Measurements from ENCODE around the gene ZNF286A. TPM values are rescaled to one million over a fixed set of nuclear protein-coding genes. Genes with fewer than 3 reads are reported as not detected.
A peak's percentile ranks its signal among the peaks of the same experiment; 100 is the strongest.
"Not testable (repeated sequence)": the region's sequence is repeated elsewhere in the genome, so short reads cannot be mapped to it uniquely, and the experiment has no call there.

ZNF286A gene
- 35.7 and 52.4 TPM in 2 replicates for total RNA-seq

DNA sequence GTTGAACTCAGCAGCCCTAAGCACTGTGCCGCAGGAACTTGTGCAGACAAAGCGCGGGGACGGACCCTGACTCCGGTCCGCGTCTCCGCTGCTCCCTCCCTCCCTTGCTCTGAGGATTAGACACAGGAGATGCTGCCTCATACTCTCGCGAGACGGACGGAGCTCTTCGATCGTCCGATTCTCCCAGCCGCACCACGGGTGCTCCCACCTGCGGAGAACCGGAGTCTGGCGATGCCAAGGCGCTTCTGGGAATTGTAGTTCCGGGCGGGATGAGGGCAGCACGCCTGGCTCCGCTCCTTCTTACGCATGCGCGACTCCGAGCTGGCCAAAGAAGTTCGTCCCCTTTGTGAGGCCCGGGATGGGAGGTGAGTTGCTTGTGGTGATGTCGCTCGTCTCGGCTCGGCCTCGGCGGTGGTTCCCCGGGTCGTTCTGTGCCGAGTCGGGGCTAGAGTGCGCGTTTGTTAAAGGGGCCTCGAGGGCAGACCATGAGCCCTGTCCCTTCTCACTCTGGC is at the start of gene ZNF286A:
ZNF286A (plus strand) TSS at position 340 of the 512 bp plus-strand sequence. CDS start 578 bp downstream, outside the sequence.
- peak; percentile 75 for DNase-seq (ENCODE audit: low read depth)
- H3K4me3 ChIP-seq (ENCODE audit: low read depth, low read length), result peak within 1 kb of the TSS; percentile 57

GRCh38 chr17:15649861-15650421 is 49.6 kb upstream of the ZNF286A start:
- H3K4me3 ChIP-seq (ENCODE audit: low read depth, low read length), result peak overlapping the region; percentile 73
- DNase-seq (ENCODE audit: low read depth), result no peak
- TF ChIP-seq, protein P1, sequence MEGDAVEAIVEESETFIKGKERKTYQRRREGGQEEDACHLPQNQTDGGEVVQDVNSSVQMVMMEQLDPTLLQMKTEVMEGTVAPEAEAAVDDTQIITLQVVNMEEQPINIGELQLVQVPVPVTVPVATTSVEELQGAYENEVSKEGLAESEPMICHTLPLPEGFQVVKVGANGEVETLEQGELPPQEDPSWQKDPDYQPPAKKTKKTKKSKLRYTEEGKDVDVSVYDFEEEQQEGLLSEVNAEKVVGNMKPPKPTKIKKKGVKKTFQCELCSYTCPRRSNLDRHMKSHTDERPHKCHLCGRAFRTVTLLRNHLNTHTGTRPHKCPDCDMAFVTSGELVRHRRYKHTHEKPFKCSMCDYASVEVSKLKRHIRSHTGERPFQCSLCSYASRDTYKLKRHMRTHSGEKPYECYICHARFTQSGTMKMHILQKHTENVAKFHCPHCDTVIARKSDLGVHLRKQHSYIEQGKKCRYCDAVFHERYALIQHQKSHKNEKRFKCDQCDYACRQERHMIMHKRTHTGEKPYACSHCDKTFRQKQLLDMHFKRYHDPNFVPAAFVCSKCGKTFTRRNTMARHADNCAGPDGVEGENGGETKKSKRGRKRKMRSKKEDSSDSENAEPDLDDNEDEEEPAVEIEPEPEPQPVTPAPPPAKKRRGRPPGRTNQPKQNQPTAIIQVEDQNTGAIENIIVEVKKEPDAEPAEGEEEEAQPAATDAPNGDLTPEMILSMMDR (conservative IDR thresholded peaks at IDR 0.05; ENCODE audit: low read depth, low read length), result no peak

DNA sequence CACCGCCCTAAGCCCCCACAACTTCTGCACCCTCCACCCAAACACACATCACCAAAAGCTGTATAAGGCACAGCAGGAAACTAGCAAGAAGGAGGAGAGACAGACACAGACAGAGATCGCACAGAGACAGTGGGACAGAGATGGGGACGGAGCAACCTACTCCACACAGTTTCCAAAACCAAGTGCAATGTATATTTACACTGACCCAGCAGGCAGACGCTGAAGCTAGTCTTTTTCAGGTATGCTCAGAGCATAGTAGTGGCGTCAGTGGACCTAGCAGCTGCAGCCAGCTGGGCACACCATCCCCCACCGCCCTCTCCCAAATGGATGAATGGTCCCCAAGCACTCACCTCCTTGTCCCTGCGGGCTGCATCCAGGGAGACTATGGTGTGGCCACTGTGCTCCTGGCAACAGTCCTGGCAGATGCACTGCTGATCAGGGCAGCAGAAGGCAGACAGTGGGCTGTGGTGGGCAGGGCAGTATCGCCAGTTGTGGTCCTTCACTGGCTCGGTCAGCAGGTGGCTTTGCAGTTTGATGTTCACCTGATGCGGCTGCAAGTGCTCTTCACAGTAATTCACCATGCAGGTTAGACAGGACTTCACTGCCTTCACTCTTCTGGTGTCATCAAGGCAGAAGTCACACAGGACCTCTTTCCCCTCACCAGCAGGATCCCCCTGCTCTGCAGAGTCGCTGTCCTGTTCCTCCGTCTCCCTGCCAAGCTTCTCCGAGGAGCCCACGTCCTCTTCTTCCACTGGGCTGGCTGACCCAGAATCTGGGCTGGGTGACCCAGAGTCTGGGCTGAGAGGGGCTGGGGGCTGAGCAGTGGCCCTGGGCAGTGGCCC is 48.6 kb upstream of the ZNF286A start:
- no peak for DNase-seq (ENCODE audit: low read depth)
- TF ChIP-seq, protein P1 (conservative IDR thresholded peaks at IDR 0.05; ENCODE audit: low read depth, low read length), result no peak
- H3K4me3 ChIP-seq (ENCODE audit: low read depth, low read length), result peak overlapping the region; percentile 73

DNA sequence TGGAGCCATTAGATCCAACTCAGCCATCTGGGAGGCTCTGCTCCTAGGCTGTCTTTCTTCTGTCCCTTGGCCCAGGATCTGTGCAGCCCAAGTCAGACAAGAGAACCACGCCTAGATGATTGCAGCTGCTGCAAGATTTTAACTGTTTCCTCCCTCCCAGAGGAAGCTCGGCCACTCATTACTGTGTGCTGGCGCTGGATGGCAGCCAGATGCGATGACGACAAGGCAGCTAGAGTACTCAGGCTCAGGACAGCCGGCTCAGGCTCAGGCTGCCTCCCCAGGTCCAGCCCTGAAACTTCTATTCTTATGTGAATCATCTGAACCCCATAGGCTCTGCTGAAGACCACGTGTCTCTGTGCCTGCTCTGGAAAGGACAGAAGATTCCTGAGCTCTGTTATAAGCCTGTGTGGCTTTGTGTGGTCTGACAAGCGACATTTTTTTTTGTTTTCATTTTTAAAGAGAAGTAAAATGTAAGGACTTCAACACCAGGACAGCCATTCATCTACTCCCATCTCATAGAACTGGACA is 47.9 kb upstream of the ZNF286A start:
- DNase-seq (ENCODE audit: low read depth), result peak; percentile 89
- peak overlapping the region; percentile 73 for H3K4me3 ChIP-seq (ENCODE audit: low read depth, low read length)
- TF ChIP-seq, protein P1 (conservative IDR thresholded peaks at IDR 0.05; ENCODE audit: low read depth, low read length), result no peak

GRCh38 chr17:15652960-15653359 is 46.6 kb upstream of the ZNF286A start:
- TF ChIP-seq, protein P1 (conservative IDR thresholded peaks at IDR 0.05; ENCODE audit: low read depth, low read length), result no peak
- H3K4me3 ChIP-seq (ENCODE audit: low read depth, low read length), result no peak overlapping the region

GRCh38 chr17:15654401-15654800 is 45.2 kb upstream of the ZNF286A start:
- DNase-seq (ENCODE audit: low read depth); H3K4me3 ChIP-seq (ENCODE audit: low read depth, low read length): not testable (repeated sequence)

More at GRCh38 chr17:15652960-15653359, 46.6 kb upstream of the ZNF286A start:
- no peak for DNase-seq (ENCODE audit: low read depth)

GRCh38 chr17:15654886-15655561 is 44.5 kb upstream of the ZNF286A start:
- no peak overlapping the region for H3K4me3 ChIP-seq (ENCODE audit: low read depth, low read length)
- TF ChIP-seq, protein P1 (conservative IDR thresholded peaks at IDR 0.05; ENCODE audit: low read depth, low read length), result no peak
- DNase-seq (ENCODE audit: low read depth), result no peak
